Thoracic aorta (tissue), 2 donors: Measurements from ENCODE around the gene DAB2IP. TPM values are rescaled to one million over a fixed set of nuclear protein-coding genes. Genes with fewer than 3 reads are reported as not detected.
"Not testable (repeated sequence)": the region's sequence is repeated elsewhere in the genome, so short reads cannot be mapped to it uniquely, and the experiment has no call there.

Experiments used
- ATAC-seq: fragments of 150-250 bp; one replicate; pipeline ENCODE4 v1.8.0; 2017; ENCODE audit warnings: low read depth; ENCODE audit not compliant: insufficient number of reproducible peaks, low FRiP score
- DNase-seq: peaks from one replicate; pipeline ENCODE4 v3.0.0-alpha.2; 2020; ENCODE audit warnings: low spot score
- H3K27ac ChIP-seq, 2 donors: fragments of 200-600 bp; sonication (generic); 1 replicate in 1 of 2; 2 replicates in 1 of 2; pipeline ENCODE4 v1.5.1; 2016; ENCODE audit warnings: mild to moderate bottlenecking in 2 of 2, moderate library complexity in 2 of 2
- H3K27me3 ChIP-seq: fragments of 200-600 bp; sonication (generic); replicated peaks from 2 replicates; pipeline ENCODE4 v1.6.0; 2016; ENCODE audit warnings: mild to moderate bottlenecking; ENCODE audit not compliant: insufficient read depth
- H3K36me3 ChIP-seq: fragments of 200-600 bp; sonication (generic); one replicate; pipeline ENCODE4 v1.5.1; 2016
- H3K4me1 ChIP-seq, 2 donors: fragments of 200-600 bp; sonication (generic); 1 replicate in 1 of 2; 2 replicates in 1 of 2; pipeline versions ENCODE4 v1.5.1 to v1.6.0; 2016; ENCODE audit warnings: low read depth in 2 of 2, mild to moderate bottlenecking in 1 of 2; ENCODE audit not compliant: control insufficient read depth in 1 of 2
- H3K4me3 ChIP-seq: fragments of 200-600 bp; sonication (generic); 2 replicates; pipeline ENCODE4 v1.5.1; 2016; ENCODE audit warnings: mild to moderate bottlenecking
- H3K9me3 ChIP-seq: fragments of 200-600 bp; sonication (generic); 2 replicates; pipeline ENCODE4 v1.5.1; 2016
- total RNA-seq, 2 donors: library from RNA; depleted of rRNA; stranded (reverse); fragments of >200 nt; gene quantifications; one replicate each; pipeline versions ENCODE4 v1.1.0 to v1.2.3, GENCODE V29; 2016
- TF ChIP-seq, protein P1 (sequence below): fragments of 200-600 bp; sonication (generic); IDR thresholded peaks from one replicate; pipeline ENCODE4 v1.5.1; 2019; ENCODE audit warnings: antibody characterized with exemption

DAB2IP gene
- total RNA-seq, 2 donors from 2014 or later = 87.4 to 104 TPM

GRCh38 chr9:121640076-121640475, 11.4 kb upstream of the DAB2IP start:
- no peaks in the 10 kb centered on the region for H3K9me3 ChIP-seq
- H3K36me3 ChIP-seq = no peaks in the 10 kb centered on the region
- DNase-seq (no peak), ATAC-seq (peak; percentile 12)
- no peaks in the 10 kb centered on the region for H3K27me3 ChIP-seq
- TF ChIP-seq, protein P1, sequence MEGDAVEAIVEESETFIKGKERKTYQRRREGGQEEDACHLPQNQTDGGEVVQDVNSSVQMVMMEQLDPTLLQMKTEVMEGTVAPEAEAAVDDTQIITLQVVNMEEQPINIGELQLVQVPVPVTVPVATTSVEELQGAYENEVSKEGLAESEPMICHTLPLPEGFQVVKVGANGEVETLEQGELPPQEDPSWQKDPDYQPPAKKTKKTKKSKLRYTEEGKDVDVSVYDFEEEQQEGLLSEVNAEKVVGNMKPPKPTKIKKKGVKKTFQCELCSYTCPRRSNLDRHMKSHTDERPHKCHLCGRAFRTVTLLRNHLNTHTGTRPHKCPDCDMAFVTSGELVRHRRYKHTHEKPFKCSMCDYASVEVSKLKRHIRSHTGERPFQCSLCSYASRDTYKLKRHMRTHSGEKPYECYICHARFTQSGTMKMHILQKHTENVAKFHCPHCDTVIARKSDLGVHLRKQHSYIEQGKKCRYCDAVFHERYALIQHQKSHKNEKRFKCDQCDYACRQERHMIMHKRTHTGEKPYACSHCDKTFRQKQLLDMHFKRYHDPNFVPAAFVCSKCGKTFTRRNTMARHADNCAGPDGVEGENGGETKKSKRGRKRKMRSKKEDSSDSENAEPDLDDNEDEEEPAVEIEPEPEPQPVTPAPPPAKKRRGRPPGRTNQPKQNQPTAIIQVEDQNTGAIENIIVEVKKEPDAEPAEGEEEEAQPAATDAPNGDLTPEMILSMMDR = peak; percentile 40
- H3K4me3 ChIP-seq = no peak overlapping the region
- H3K4me1 ChIP-seq = peaks cover 7 to 38% of the 10 kb centered on the region in 2 donors
- no peak overlapping the region for H3K27ac ChIP-seq

GRCh38 chr9:121640491-121641223, 10.8 kb upstream of the DAB2IP start:
- H3K9me3 ChIP-seq = no peaks in the 10 kb centered on the region
- DNase-seq (no peak), ATAC-seq (no peak)
- H3K4me3 ChIP-seq = no peak overlapping the region
- no peak overlapping the region for H3K27ac ChIP-seq
- peaks cover 7 to 36% of the 10 kb centered on the region in 2 donors for H3K4me1 ChIP-seq
- no peaks in the 10 kb centered on the region for H3K36me3 ChIP-seq
- H3K27me3 ChIP-seq = no peaks in the 10 kb centered on the region
- TF ChIP-seq, protein P1 = no peak

DNA sequence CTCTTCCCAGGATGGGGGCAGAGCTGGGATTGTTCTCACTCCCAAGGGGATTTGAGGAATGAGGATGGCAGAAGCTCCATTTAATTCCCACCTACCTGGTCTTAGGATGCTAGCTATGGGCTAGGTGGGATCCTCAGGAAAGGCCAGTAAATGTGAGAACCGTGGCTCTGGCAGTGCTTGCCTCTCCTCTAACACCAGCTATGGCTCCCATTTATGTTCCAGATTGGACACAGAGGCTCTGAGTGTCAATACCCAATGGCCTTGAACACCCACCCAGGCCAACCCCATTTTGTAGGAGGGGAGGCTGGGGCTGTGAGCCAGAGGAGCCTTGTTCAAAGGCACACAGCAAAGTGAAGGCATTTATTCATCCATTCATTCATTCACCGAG, 10.2 kb upstream of the DAB2IP start:
- Histone ChIP-seq H3K4me3 (no peak overlapping the region), H3K36me3 (no peaks in the 10 kb centered on the region), H3K27me3 (no peaks in the 10 kb centered on the region), H3K9me3 (no peaks in the 10 kb centered on the region), H3K27ac (no peak overlapping the region), H3K4me1 (peaks cover 6 to 30% of the 10 kb centered on the region in 2 donors)
- TF ChIP-seq, protein P1 = no peak
- ATAC-seq (no peak), DNase-seq (no peak)

DNA sequence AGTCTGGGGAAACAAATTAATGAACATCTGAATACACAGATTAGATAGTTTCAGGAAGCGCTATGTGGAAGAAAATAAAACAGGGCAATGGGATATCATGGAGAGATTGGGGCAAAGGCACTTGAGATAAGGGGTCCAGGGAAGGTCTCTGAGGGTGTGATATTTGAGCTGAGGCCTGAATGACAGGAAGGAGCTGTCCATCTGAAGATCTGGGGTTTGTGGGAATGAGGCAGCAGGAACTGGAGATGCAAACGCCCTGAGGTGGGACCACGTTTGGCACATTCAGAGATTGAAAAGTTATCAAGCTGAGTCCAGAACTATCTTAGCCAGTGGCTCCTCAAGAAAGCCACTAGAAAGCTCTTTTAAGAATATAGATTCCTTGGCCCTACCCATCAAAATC, 8.7 kb upstream of the DAB2IP start:
- no peak overlapping the region for H3K27ac ChIP-seq
- no peaks in the 10 kb centered on the region for H3K9me3 ChIP-seq
- TF ChIP-seq, protein P1 = no peak
- H3K27me3 ChIP-seq = no peaks in the 10 kb centered on the region
- DNase-seq (no peak), ATAC-seq (no peak)
- H3K4me1 ChIP-seq = peaks cover 0 to 15% of the 10 kb centered on the region in 2 donors
- H3K36me3 ChIP-seq = no peaks in the 10 kb centered on the region
- no peak overlapping the region for H3K4me3 ChIP-seq

- TF ChIP-seq, protein P1 = no peak
These were observed 8.0 kb upstream of the DAB2IP start for GRCh38 chr9:121643473-121643872.

GRCh38 chr9:121644040-121644439, 7.4 kb upstream of the DAB2IP start:
- not testable (repeated sequence) for H3K4me3 ChIP-seq, H3K27me3 ChIP-seq, H3K9me3 ChIP-seq, ATAC-seq, H3K36me3 ChIP-seq, H3K4me1 ChIP-seq, DNase-seq, H3K27ac ChIP-seq

More at GRCh38 chr9:121643473-121643872, 8.0 kb upstream of the DAB2IP start:
- H3K27me3 ChIP-seq = no peaks in the 10 kb centered on the region
- no peak overlapping the region for H3K4me3 ChIP-seq
- H3K4me1 ChIP-seq = peaks cover 0 to 8% of the 10 kb centered on the region in 2 donors
- no peaks in the 10 kb centered on the region for H3K9me3 ChIP-seq
- no peak overlapping the region for H3K27ac ChIP-seq
- H3K36me3 ChIP-seq = no peaks in the 10 kb centered on the region
- ATAC-seq (no peak), DNase-seq (no peak)
